NCI-H510A treated with DMSO at 0.1 percent for 48 hours (cell line): ENCODE data around the gene PTPRK.
A peak's percentile ranks its signal among the peaks of the same experiment; 100 is the strongest.
"Not testable (repeated sequence)": the region's sequence is repeated elsewhere in the genome, so short reads cannot be mapped to it uniquely, and the experiment has no call there.

Experiments
- DNase-seq: peaks from one replicate; lab custom pipeline; 2025; lab: John Stamatoyannopoulos, UW

Gene PTPRK

GRCh38 chr6:127952176-127952575 lies 568.2 kb downstream of the PTPRK start:
- no peak for DNase-seq

GRCh38 chr6:127951172-127951917 lies 569.1 kb downstream of the PTPRK start:
- DNase-seq, result no peak

- DNase-seq, result no peak
Observed at GRCh38 chr6:127950566-127951145, 569.7 kb downstream of the PTPRK start.

GRCh38 chr6:127949251-127949650 lies 571.1 kb downstream of the PTPRK start:
- DNase-seq, result no peak

- DNase-seq, result no peak
Observed at GRCh38 chr6:127946388-127946787, 574.0 kb downstream of the PTPRK start.

- DNase-seq, result no peak
Observed at GRCh38 chr6:127945434-127946097, 574.8 kb downstream of the PTPRK start.

GRCh38 chr6:127941228-127941627 lies 579.2 kb downstream of the PTPRK start:
- DNase-seq, result no peak

GRCh38 chr6:127939442-127940066 lies 580.8 kb downstream of the PTPRK start:
- DNase-seq, result peak; percentile 60

- no peak for DNase-seq
Observed at GRCh38 chr6:127938701-127939100, 581.7 kb downstream of the PTPRK start.

GRCh38 chr6:127937747-127938146 lies 582.7 kb downstream of the PTPRK start:
- DNase-seq, result no peak

GRCh38 chr6:127937102-127937501 lies 583.3 kb downstream of the PTPRK start:
- DNase-seq, result no peak

- no peak for DNase-seq
Observed at GRCh38 chr6:127934956-127935355, 585.4 kb downstream of the PTPRK start.

- no peak for DNase-seq
Observed at GRCh38 chr6:127933852-127934840, 586.3 kb downstream of the PTPRK start.

GRCh38 chr6:127933137-127933536 lies 587.3 kb downstream of the PTPRK start:
- DNase-seq, result no peak

GRCh38 chr6:127932708-127933107 lies 587.7 kb downstream of the PTPRK start:
- DNase-seq, result no peak

- DNase-seq, result not testable (repeated sequence)
Observed at GRCh38 chr6:127926441-127926840, 594.0 kb downstream of the PTPRK start.

GRCh38 chr6:127924440-127924839 lies 596.0 kb downstream of the PTPRK start:
- no peak for DNase-seq

- DNase-seq, result no peak
Observed at GRCh38 chr6:127924031-127924430, 596.4 kb downstream of the PTPRK start.

GRCh38 chr6:127923135-127923534 lies 597.3 kb downstream of the PTPRK start:
- DNase-seq, result no peak

- DNase-seq, result no peak
Observed at GRCh38 chr6:127921982-127922381, 598.4 kb downstream of the PTPRK start.

GRCh38 chr6:127920804-127921203 lies 599.6 kb downstream of the PTPRK start:
- DNase-seq, result no peak
